ENCODE data around the gene PRKAG2. TPM values are rescaled to one million over a fixed set of nuclear protein-coding genes. Genes with fewer than 3 reads are reported as not detected.

PRKAG2 gene
- total and polyA plus RNA-seq, 2 of the 8 experiments (the other 6 are each of a cell fraction or from before 2014, with no cell fraction given) = 7.5 to 18.1 TPM

DNA sequence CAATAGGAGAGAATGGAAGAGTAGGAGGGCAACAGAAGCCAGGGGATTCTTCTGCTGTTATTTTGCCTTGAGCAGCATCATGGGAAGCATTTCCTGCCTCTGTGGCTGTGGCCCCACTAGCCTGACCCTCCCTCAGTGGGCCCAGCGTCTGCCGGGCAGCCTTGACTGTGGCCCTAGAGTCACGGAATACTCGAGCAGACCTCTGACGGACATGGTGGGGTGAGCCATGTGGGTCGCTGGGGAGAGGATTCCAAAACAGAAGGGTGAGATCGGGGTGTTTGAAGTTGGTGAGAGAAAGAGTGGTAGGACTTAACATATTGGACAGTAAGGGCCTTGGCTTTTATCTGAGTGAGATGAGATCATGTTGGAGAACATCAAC, 8.3 kb upstream of the PRKAG2 start:
- Histone ChIP-seq H2BK12ac (ENCODE audit: low read depth, low read length) (no peak overlapping the region), H3K23ac (ENCODE audit: insufficient read length) (no peak overlapping the region), H3K23me2 (ENCODE audit: low read depth, low read length) (peaks cover 3% of the 10 kb centered on the region; the same call in 1 of the 2 replicates), H3K79me1 (ENCODE audit: low read depth, low read length) (no peaks in the 10 kb centered on the region), H4K5ac (ENCODE audit: insufficient read length, low read depth, low read length) (no peak overlapping the region), H3K4me2 (ENCODE audit: insufficient read depth in 1 of 2, low read depth in 2 of 2, low read length in 2 of 2) (no peak overlapping the region), H3K4ac (replicated peaks; ENCODE audit: insufficient read length, low read depth, low read length) (no peak overlapping the region), H3K9me3 (ENCODE audit: insufficient read depth in 2 of 2, low read depth in 1 of 2, low read length in 1 of 2) (no peaks in the 10 kb centered on the region), H3K4me3 (ENCODE audit: extremely low read depth in 1 of 4, insufficient read depth in 2 of 4, low read depth in 3 of 4, low read length in 4 of 4) (no peak overlapping the region), H4K91ac (replicated peaks; ENCODE audit: insufficient read length, low read length) (no peak overlapping the region), H2BK120ac (replicated peaks; ENCODE audit: low read depth, low read length) (no peak overlapping the region), H3K27me3 (replicated peaks in 1 of 4; ENCODE audit: control insufficient read depth in 3 of 4, extremely low read depth in 1 of 4, insufficient read depth in 3 of 4, low read length in 3 of 4) (no peaks in the 10 kb centered on the region; a peak in 2 of 7 replicates), H3K18ac (ENCODE audit: extremely low read depth, low read length) (no peak overlapping the region), H4K8ac (ENCODE audit: extremely low read depth, insufficient read depth, low read length) (no peak overlapping the region), H2BK5ac (ENCODE audit: low read depth, low read length) (no peak overlapping the region), H3K4me1 (replicated peaks in 1 of 4; ENCODE audit: control insufficient read depth in 3 of 4, insufficient read depth in 4 of 4, low read length in 3 of 4) (no peaks in the 10 kb centered on the region; a peak in 2 of 7 replicates), H3K79me2 (ENCODE audit: control insufficient read depth in 1 of 2, insufficient read depth in 2 of 2, low read length in 2 of 2) (no peaks in the 10 kb centered on the region), H2AK5ac (ENCODE audit: low read depth, low read length) (no peak overlapping the region), H3K14ac (ENCODE audit: insufficient read length) (no peak overlapping the region), H2BK15ac (ENCODE audit: low read length) (no peak overlapping the region), H3K9ac (replicated peaks in 1 of 4; ENCODE audit: extremely low read depth in 1 of 4, low read depth in 3 of 4, low read length in 3 of 4) (no peak overlapping the region), H3K36me3 (ENCODE audit: control insufficient read depth in 2 of 4, insufficient read depth in 4 of 4, low read length in 3 of 4) (no peaks in the 10 kb centered on the region), H3K27ac (ENCODE audit: low read depth, low read length) (no peak overlapping the region), H3K56ac (replicated peaks; ENCODE audit: insufficient read length, low read depth, low read length) (no peak overlapping the region), H2BK20ac (ENCODE audit: low read length) (no peak overlapping the region), H2AFZ (ENCODE audit: low read length) (no peak overlapping the region), H4K20me1 (replicated peaks in 1 of 2; ENCODE audit: control insufficient read depth in 1 of 2, insufficient read depth in 2 of 2, low read length in 2 of 2) (peaks cover 0 to 5% of the 10 kb centered on the region in 2 experiments)
- POLR2A ChIA-PET (ENCODE audit: partially characterized antibody) = interaction anchor here (0.5 kb wide), 1 partner anchor 10 kb away, joined by 3 read pairs; no protein-coding TSS in a partner anchor
- WGBS, 2 experiments (ENCODE audit: extremely low coverage in 1 of 2, insufficient coverage in 1 of 2, insufficient read length in 1 of 2, insufficient replicate concordance in 2 of 2, low coverage in 1 of 2, low lambda C conversion rate in 2 of 2, missing lambda C conversion rate in 1 of 2) = 96% methylated on average over 7 of the region's 7 CpGs; no CpG with 5 or more reads in 1 of the 2 experiments
- DNase-seq (ENCODE audit: low read depth in 1 of 2, low spot score in 2 of 2) (no peak), FAIRE-seq (no peak)
- no peak for TF ChIP-seq HDAC6 (IDR thresholded peaks at IDR 0.05; ENCODE audit: low read depth, low read length)
- no peak for TF ChIP-seq JUND (IDR thresholded peaks at IDR 0.05; ENCODE audit: low read length)
- TF ChIP-seq, protein P1, sequence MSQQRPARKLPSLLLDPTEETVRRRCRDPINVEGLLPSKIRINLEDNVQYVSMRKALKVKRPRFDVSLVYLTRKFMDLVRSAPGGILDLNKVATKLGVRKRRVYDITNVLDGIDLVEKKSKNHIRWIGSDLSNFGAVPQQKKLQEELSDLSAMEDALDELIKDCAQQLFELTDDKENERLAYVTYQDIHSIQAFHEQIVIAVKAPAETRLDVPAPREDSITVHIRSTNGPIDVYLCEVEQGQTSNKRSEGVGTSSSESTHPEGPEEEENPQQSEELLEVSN (IDR thresholded peaks at IDR 0.05) = no peak
- TF ChIP-seq CEBPB (IDR thresholded peaks at IDR 0.05; ENCODE audit: low read depth, low read length) = no peak
- no peak for TF ChIP-seq TEAD4 (IDR thresholded peaks at IDR 0.05; ENCODE audit: low read depth, low read length)
- no peak for TF ChIP-seq MAFK (IDR thresholded peaks at IDR 0.05; ENCODE audit: low read depth, low read length)
- TF ChIP-seq TBP (IDR thresholded peaks at IDR 0.05; ENCODE audit: low read depth, low read length) = no peak
- TF ChIP-seq BCL11A (IDR thresholded peaks at IDR 0.05; ENCODE audit: low read depth in 2 of 2, low read length in 2 of 2) = no peak
- no peak for TF ChIP-seq SIX5 (IDR thresholded peaks at IDR 0.05; ENCODE audit: low read depth, low read length)
- TF ChIP-seq POU5F1 (IDR thresholded peaks at IDR 0.05; ENCODE audit: low read depth, low read length) = no peak
- CTCF ChIA-PET (ENCODE audit: partially characterized antibody) = interaction anchor here (1.5 to 1.7 kb wide), 2 partner anchors 102 to 137 kb away, joined by 3 read pairs; no protein-coding TSS in a partner anchor

Measured in H1 (cell line).